Activated CD8-positive, alpha-beta T cell treated with anti-CD3 and anti-CD28 coated beads for 36 hours (primary cell): Measurements from ENCODE around the gene DCDC2. TPM values are rescaled to one million over a fixed set of nuclear protein-coding genes. Genes with fewer than 3 reads are reported as not detected.
"Not testable (repeated sequence)": the region's sequence is repeated elsewhere in the genome, so short reads cannot be mapped to it uniquely, and the experiment has no call there.

Experiments used
- ATAC-seq: fragments of 200-7000 bp; cut with Tn5 transposase; one replicate; pipeline ENCODE4 v1.10.0; 2021; ENCODE audit warnings: mild to moderate bottlenecking, moderate library complexity
- CTCF ChIA-PET: fragments of 350-600 bp; sonication (Branson Sonifier 250); formaldehyde crosslinking; loops from one replicate; lab custom pipeline; 2021; ENCODE audit warnings: antibody characterized with exemption; lab: Charles Lee
- POLR2A ChIA-PET: fragments of 350-600 bp; sonication (Branson Sonifier 250); formaldehyde crosslinking; loops from one replicate; lab custom pipeline; 2021; ENCODE audit warnings: antibody characterized with exemption; lab: Charles Lee
- DNase-seq: peaks from one replicate; pipeline ENCODE4 v3.0.0-alpha.2; 2020
- H3K27ac Mint-ChIP-seq: one replicate; pipeline ENCODE4 v1.8.0; 2021; ENCODE audit warnings: mild to moderate bottlenecking, mixed read lengths
- H3K27me3 Mint-ChIP-seq: one replicate; pipeline ENCODE4 v1.8.0; 2021; ENCODE audit warnings: mixed read lengths
- H3K36me3 Mint-ChIP-seq: one replicate; pipeline ENCODE4 v1.8.0; 2021; ENCODE audit warnings: low read depth, mixed read lengths
- H3K4me1 Mint-ChIP-seq: one replicate; pipeline ENCODE4 v1.8.0; 2021; ENCODE audit warnings: low read depth, mixed read lengths
- H3K4me3 Mint-ChIP-seq: one replicate; pipeline ENCODE4 v1.8.0; 2021; ENCODE audit warnings: mild to moderate bottlenecking, moderate library complexity, mixed read lengths
- H3K9me3 Mint-ChIP-seq: one replicate; pipeline ENCODE4 v1.8.0; 2021; ENCODE audit warnings: mixed read lengths
- intact Hi-C: fragments of 100-400 bp; cut with micrococcal nuclease; formaldehyde crosslinking; loops from one replicate; pipeline ENCODE4 v1.10.0; 2022
- total RNA-seq, 2 experiments: library from RNA; stranded (reverse); gene quantifications; one replicate each; pipeline ENCODE4 v1.2.3, GENCODE V29; 2021
- TF ChIP-seq, protein P1 (sequence below): fragments of 200-600 bp; IDR thresholded peaks from one replicate; pipeline ENCODE4 v1.8.0; 2022; ENCODE audit warnings: antibody characterized with exemption, mild to moderate bottlenecking

Gene DCDC2
- total RNA-seq, 2 experiments from 2014 or later, result not detected

DNA sequence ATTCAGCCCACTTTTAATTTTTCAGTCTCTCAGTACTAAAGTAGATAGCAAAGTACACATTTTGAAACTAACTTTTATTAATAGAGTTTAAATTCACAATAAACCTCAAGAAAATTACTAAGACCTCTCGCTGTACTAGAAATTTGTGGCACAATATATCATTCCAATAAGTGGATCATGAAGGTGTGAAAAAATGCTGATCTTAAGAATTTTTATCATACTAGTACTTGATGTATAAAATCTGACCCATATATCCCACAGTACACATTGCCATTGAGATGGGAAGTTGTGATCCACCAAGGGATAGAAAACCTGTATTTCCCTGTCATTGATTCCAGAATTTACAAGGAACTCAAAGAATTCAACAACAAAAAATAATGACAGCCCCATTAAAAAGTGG is 85.7 kb downstream of the DCDC2 start:
- intact Hi-C loops, result loop anchor here (10.0 kb wide), 1 partner anchor 207 kb away; no protein-coding TSS in a partner anchor
- Mint-ChIP-seq H3K27ac (no peak overlapping the region), H3K4me1 (no peaks in the 10 kb centered on the region), H3K4me3 (no peak overlapping the region), H3K9me3 (no peaks in the 10 kb centered on the region), H3K27me3 (peaks cover 8% of the 10 kb centered on the region), H3K36me3 (no peaks in the 10 kb centered on the region)
- CTCF ChIA-PET, result no interaction called here
- DNase-seq (no peak), ATAC-seq (no peak)
- TF ChIP-seq, protein P1, sequence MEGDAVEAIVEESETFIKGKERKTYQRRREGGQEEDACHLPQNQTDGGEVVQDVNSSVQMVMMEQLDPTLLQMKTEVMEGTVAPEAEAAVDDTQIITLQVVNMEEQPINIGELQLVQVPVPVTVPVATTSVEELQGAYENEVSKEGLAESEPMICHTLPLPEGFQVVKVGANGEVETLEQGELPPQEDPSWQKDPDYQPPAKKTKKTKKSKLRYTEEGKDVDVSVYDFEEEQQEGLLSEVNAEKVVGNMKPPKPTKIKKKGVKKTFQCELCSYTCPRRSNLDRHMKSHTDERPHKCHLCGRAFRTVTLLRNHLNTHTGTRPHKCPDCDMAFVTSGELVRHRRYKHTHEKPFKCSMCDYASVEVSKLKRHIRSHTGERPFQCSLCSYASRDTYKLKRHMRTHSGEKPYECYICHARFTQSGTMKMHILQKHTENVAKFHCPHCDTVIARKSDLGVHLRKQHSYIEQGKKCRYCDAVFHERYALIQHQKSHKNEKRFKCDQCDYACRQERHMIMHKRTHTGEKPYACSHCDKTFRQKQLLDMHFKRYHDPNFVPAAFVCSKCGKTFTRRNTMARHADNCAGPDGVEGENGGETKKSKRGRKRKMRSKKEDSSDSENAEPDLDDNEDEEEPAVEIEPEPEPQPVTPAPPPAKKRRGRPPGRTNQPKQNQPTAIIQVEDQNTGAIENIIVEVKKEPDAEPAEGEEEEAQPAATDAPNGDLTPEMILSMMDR, result no peak
- POLR2A ChIA-PET, result no interaction called here

DNA sequence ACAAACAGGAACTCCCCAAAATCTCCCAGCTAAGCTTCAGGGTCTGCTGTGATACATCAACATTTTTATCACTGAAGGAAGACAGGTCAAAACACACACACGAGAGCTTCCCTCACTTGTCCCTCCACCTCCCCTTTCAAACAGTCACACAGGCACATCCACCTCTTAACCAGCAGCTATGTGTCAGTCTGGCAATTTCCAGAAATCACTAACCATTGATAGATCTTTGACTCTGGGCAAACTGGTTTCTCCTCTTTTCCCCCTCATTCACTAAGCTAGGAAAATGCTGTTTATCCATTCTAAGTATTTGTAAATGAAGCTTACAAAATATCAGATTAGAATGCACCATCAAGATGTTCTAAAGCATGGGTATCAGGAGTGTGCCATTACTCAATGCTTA is 87.8 kb downstream of the DCDC2 start:
- peaks cover 14% of the 10 kb centered on the region for H3K27me3 Mint-ChIP-seq
- H3K4me3 Mint-ChIP-seq, result no peak overlapping the region
- no peaks in the 10 kb centered on the region for H3K4me1 Mint-ChIP-seq
- TF ChIP-seq, protein P1, result no peak
- intact Hi-C loops, result loop anchor here (10.0 kb wide), 1 partner anchor 205 kb away; no protein-coding TSS in a partner anchor
- no peak overlapping the region for H3K27ac Mint-ChIP-seq
- H3K9me3 Mint-ChIP-seq, result no peaks in the 10 kb centered on the region
- DNase-seq (no peak), ATAC-seq (no peak)
- no peaks in the 10 kb centered on the region for H3K36me3 Mint-ChIP-seq
- ChIA-PET POLR2A (no interaction called here), CTCF (interaction anchor here (0.6 to 1.6 kb wide), 4 partner anchors 10 to 112 kb away, joined by 3 to 5 read pairs (median 4); no protein-coding TSS in a partner anchor)

DNA sequence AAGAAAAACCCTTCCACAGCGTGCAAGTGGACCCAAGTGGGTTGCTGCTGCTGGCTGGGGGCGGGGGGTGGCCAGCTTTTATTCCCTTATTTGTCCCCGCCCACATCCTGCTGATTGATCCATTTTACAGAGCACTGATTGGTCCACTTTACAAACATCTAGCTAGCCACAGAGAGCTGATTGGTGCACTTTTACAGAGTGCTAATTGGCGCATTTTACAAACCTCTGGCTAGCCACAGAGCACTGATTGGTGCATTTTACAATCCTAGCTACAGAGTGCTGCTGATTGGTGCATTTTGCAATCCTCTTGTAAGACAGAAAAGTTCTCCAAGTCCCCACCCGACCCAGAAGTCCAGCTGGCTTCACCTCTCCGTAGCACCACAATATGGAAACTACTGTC is 99.6 kb downstream of the DCDC2 start:
- CTCF ChIA-PET, result interaction anchor here (1.3 to 1.4 kb wide), 2 partner anchors 35 to 101 kb away, joined by 3 to 4 read pairs; no protein-coding TSS in a partner anchor

DNA sequence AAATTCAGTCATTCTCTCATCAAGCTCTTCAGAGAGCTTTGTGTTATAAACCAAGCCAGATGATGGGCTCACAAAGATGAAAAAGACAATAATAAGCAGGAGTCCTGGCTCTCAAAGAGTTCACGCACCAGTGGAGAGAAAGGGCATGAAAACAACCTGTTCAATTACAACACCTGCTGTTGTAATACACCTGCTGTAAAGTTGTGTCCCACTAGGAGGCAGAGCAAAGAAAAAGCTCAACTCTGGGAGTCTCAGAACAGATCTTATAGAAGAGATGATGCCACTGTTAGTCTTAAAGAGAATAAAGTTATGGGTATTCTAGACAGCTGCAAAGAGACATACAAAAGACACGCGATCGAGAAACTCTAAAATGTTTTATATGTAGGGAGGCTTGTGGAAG is 100.6 kb downstream of the DCDC2 start:
- intact Hi-C loops, result no loop called here
- peaks cover 15% of the 10 kb centered on the region for H3K27me3 Mint-ChIP-seq
- no peaks in the 10 kb centered on the region for H3K36me3 Mint-ChIP-seq
- ChIA-PET CTCF (interaction anchor here (1.3 to 1.4 kb wide), 3 partner anchors 17 to 102 kb away, joined by 3 to 6 read pairs (median 4); no protein-coding TSS in a partner anchor), POLR2A (no interaction called here)
- DNase-seq (no peak), ATAC-seq (no peak)
- TF ChIP-seq, protein P1, result no peak
- H3K27ac Mint-ChIP-seq, result no peak overlapping the region
- peaks cover 3% of the 10 kb centered on the region for H3K9me3 Mint-ChIP-seq
- H3K4me3 Mint-ChIP-seq, result no peak overlapping the region
- H3K4me1 Mint-ChIP-seq, result peaks cover 10% of the 10 kb centered on the region

More for the DNA sequence above, 99.6 kb downstream of the DCDC2 start:
- POLR2A ChIA-PET, H3K27ac Mint-ChIP-seq, H3K36me3 Mint-ChIP-seq, H3K9me3 Mint-ChIP-seq, intact Hi-C loops, DNase-seq, ATAC-seq, H3K4me3 Mint-ChIP-seq: not testable (repeated sequence)
- Mint-ChIP-seq H3K27me3 (peaks cover 18% of the 10 kb centered on the region), H3K4me1 (peaks cover 10% of the 10 kb centered on the region)

DNA sequence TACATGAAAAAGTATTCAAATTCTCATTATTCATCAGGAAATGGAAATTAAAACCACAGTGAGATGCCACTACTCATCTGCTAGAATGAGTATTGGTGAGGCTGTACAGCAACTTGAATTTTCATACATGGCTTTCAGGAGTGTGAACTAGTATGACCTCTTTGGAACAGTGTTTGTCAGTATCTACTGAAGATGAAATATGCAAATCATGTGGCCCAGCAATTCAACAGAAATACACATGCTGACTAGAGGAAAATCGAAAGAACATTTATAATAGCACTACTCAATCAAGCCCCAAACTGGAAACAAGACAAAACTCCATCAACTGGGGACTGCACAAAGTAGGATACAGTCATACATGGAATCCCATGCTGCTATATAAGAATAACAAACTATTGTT is 102.2 kb downstream of the DCDC2 start:
- POLR2A ChIA-PET, result no interaction called here
- TF ChIP-seq, protein P1, result no peak
- Mint-ChIP-seq H3K27ac (no peak overlapping the region), H3K36me3 (no peaks in the 10 kb centered on the region), H3K4me1 (peaks cover 10% of the 10 kb centered on the region), H3K27me3 (peaks cover 18% of the 10 kb centered on the region), H3K9me3 (peaks cover 3% of the 10 kb centered on the region), H3K4me3 (no peak overlapping the region)
- ATAC-seq (peak; percentile 95), DNase-seq (no peak)
- intact Hi-C loops, result no loop called here
- CTCF ChIA-PET, result interaction anchor here (0.6 kb wide), 1 partner anchor 19 kb away, joined by 4 read pairs; no protein-coding TSS in a partner anchor
